ENCODE data around the gene TSPO. TPM values are rescaled to one million over a fixed set of nuclear protein-coding genes. Genes with fewer than 3 reads are reported as not detected.

TSPO gene
- total and polyA plus RNA-seq, 2 of the 13 experiments (the other 11 are each of a cell fraction or from before 2014, with no cell fraction given): 0.46 to 1.4 TPM

DNA sequence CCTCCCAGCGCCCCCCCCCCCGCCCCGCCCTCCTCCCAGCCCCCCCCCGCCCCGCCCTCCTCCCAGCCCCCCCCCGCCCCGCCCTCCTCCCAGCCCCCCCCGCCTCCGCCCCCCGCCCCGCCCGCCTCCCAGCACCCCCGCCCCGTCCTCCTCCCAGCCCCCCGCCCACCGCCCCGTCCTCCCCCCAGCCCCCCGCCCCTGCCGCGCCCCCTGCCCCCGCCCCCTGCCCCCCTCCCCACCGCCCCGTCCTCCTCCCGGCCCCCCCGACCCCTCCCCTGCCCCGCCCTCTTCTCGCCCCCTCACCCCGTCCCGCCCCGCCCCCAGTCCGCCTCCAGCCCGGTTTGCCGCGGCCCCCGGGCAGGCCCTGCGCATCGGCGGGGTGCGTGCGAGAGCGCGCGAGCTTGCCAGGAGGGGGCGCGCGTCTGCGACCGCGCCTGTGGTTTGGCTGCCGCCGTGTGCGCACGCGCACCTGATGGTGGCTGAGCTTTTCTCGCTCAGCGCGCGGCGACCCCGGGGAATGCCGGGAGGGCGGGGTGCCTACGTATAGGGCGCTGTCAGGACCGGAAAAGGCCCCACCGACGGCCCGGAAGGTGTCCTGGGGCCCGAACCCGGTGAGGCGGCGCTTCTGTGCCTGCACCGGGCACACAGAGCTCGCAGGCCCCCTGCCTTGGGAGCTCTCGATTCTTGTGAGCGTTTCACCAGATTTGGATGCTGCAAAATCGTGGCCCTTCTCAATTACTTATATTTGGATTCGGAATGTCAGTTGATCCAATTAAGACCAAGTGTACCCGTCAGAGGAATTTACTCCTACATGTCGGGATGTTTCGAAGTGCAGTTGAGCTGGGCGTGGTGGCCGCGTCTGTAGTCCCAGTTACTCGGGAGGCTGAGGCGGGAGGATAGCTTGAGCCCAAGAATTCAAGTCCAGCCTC lies 36.1 kb downstream of the TSPO start (continued):
- TF ChIP-seq TMF1 (CRISPR knock-in tag; IDR thresholded peaks at IDR 0.05; ENCODE audit: low read depth): no peak
- TF ChIP-seq ERF (CRISPR knock-in tag; IDR thresholded peaks at IDR 0.05): peak; percentile 95
- TF ChIP-seq ZSCAN29 (CRISPR knock-in tag; conservative IDR thresholded peaks at IDR 0.05): no peak
- 0 out of 2 replicates have a peak, but pooled peaks have one; percentile 59 for TF ChIP-seq ZNF205 (CRISPR knock-in tag; IDR thresholded peaks at IDR 0.05)
- peak; percentile 68; the same call in 1 of the 2 replicates for TF ChIP-seq ZSCAN25 (CRISPR knock-in tag; IDR thresholded peaks at IDR 0.05)
- TF ChIP-seq POGK (CRISPR knock-in tag; conservative IDR thresholded peaks at IDR 0.05): peak; percentile 71
- TF ChIP-seq GZF1 (CRISPR knock-in tag; IDR thresholded peaks at IDR 0.05): no peak
- peak; percentile 72 for TF ChIP-seq MED8 (CRISPR knock-in tag; IDR thresholded peaks at IDR 0.05; ENCODE audit: insufficient replicate concordance)
- TF ChIP-seq, protein P1, sequence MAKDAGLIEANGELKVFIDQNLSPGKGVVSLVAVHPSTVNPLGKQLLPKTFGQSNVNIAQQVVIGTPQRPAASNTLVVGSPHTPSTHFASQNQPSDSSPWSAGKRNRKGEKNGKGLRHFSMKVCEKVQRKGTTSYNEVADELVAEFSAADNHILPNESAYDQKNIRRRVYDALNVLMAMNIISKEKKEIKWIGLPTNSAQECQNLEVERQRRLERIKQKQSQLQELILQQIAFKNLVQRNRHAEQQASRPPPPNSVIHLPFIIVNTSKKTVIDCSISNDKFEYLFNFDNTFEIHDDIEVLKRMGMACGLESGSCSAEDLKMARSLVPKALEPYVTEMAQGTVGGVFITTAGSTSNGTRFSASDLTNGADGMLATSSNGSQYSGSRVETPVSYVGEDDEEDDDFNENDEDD (CRISPR knock-in tag; IDR thresholded peaks at IDR 0.05; ENCODE audit: borderline replicate concordance): peak; percentile 87; the same call in 1 of the 2 replicates
- no peak for TF ChIP-seq AKNA (CRISPR knock-in tag; IDR thresholded peaks at IDR 0.05; ENCODE audit: borderline replicate concordance)
- no peak; the same call in 1 of the 2 replicates for TF ChIP-seq ZNF792 (CRISPR knock-in tag; IDR thresholded peaks at IDR 0.05)
- TF ChIP-seq, protein P2, sequence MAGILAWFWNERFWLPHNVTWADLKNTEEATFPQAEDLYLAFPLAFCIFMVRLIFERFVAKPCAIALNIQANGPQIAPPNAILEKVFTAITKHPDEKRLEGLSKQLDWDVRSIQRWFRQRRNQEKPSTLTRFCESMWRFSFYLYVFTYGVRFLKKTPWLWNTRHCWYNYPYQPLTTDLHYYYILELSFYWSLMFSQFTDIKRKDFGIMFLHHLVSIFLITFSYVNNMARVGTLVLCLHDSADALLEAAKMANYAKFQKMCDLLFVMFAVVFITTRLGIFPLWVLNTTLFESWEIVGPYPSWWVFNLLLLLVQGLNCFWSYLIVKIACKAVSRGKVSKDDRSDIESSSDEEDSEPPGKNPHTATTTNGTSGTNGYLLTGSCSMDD (CRISPR knock-in tag; IDR thresholded peaks at IDR 0.05): no peak
- TF ChIP-seq SALL1 (CRISPR knock-in tag; IDR thresholded peaks at IDR 0.05): peak; percentile 76
- TF ChIP-seq TSC22D2 (CRISPR knock-in tag; IDR thresholded peaks at IDR 0.05; ENCODE audit: borderline replicate concordance): 0 out of 2 replicates have a peak, but pooled peaks have one; percentile 26
- peak; percentile 70; the same call in 1 of the 2 replicates for TF ChIP-seq REPIN1 (CRISPR knock-in tag; IDR thresholded peaks at IDR 0.05; ENCODE audit: borderline replicate concordance, low read depth)
- no peak for TF ChIP-seq ZNF329 (CRISPR knock-in tag; IDR thresholded peaks at IDR 0.05; ENCODE audit: low read depth)
- TF ChIP-seq RORA (CRISPR knock-in tag; IDR thresholded peaks at IDR 0.05): no peak
- TF ChIP-seq DNMT3B (CRISPR knock-in tag; conservative IDR thresholded peaks at IDR 0.05): no peak
- no peak for TF ChIP-seq ZNF773 (CRISPR knock-in tag; IDR thresholded peaks at IDR 0.05; ENCODE audit: borderline replicate concordance)
- TF ChIP-seq ZNF550 (CRISPR knock-in tag; IDR thresholded peaks at IDR 0.05; ENCODE audit: borderline replicate concordance): no peak

All from HepG2 (cell line).